Liver (tissue), 3 donors: Measurements from ENCODE around the gene POLD3.

ENCODE experiments used
- EGR1 ChIP-seq, 2 donors: IDR thresholded peaks; 2 replicates each; pipeline ENCODE4 v1.6.1; 2016 to 2018; ENCODE audit warnings: antibody characterized with exemption in 2 of 2, low read depth in 2 of 2
- FOXA1 ChIP-seq: IDR thresholded peaks from 2 replicates; pipeline ENCODE4 v1.6.1; 2016; ENCODE audit warnings: antibody characterized with exemption
- GABPA ChIP-seq, 2 donors: IDR thresholded peaks in 1 of 2; conservative IDR thresholded peaks in 1 of 2; 2 replicates each; pipeline ENCODE4 v1.6.1; 2016; ENCODE audit warnings: antibody characterized with exemption in 2 of 2, mild to moderate bottlenecking in 1 of 2, moderate library complexity in 1 of 2
- HNF4G ChIP-seq: IDR thresholded peaks from 2 replicates; pipeline ENCODE4 v1.6.1; 2016; ENCODE audit warnings: antibody characterized with exemption
- NR2F2 ChIP-seq: IDR thresholded peaks from 2 replicates; pipeline ENCODE4 v1.6.1; 2016; ENCODE audit warnings: antibody characterized with exemption
- RAD21 ChIP-seq, 2 donors: IDR thresholded peaks; 2 replicates each; pipeline ENCODE4 v1.6.1; 2016; ENCODE audit warnings: antibody characterized with exemption in 2 of 2, mild to moderate bottlenecking in 2 of 2
- TAF1 ChIP-seq: conservative IDR thresholded peaks from 2 replicates; pipeline ENCODE4 v1.6.1; 2016; ENCODE audit warnings: antibody characterized with exemption, mild to moderate bottlenecking
- YY1 ChIP-seq: IDR thresholded peaks from 2 replicates; pipeline ENCODE4 v1.6.1; 2016; ENCODE audit warnings: antibody characterized with exemption, mild to moderate bottlenecking
- TF ChIP-seq, protein P1 (sequence below): fragments of 150-350 bp; IDR thresholded peaks from 2 replicates; pipeline ENCODE4 v1.5.1; 2017; ENCODE audit warnings: improper control_type of control experiment, low read depth, low read length; ENCODE audit not compliant: missing input control
- TF ChIP-seq, protein P2 (sequence below): IDR thresholded peaks from 2 replicates; pipeline ENCODE4 v1.6.1; 2016; ENCODE audit warnings: antibody characterized with exemption
- TF ChIP-seq, protein P3 (sequence below): IDR thresholded peaks from 2 replicates; pipeline ENCODE4 v1.6.1; 2016; ENCODE audit warnings: antibody characterized with exemption
- donor health status: healthy.
- donor health status: healthy.

DNA sequence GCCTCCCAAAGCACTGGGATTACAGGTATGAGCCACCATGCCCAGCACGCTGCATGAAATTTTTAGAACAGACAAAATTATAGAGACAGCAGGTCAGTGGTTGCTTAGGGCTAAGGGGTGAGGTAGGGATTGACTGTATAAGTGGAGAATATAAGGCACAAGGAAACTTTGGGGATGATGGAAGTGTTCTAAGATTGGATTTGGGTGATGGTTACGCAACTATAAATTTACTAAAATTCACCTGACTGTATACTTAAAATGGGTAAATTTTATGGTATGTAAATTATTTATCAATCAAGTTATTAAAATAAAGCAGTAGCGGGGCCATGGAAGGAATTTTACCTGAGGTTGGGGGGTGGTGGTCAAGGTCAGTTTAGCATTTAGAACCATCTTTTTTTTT lies 16.4 kb upstream of the POLD3 start:
- TF ChIP-seq, protein P1, sequence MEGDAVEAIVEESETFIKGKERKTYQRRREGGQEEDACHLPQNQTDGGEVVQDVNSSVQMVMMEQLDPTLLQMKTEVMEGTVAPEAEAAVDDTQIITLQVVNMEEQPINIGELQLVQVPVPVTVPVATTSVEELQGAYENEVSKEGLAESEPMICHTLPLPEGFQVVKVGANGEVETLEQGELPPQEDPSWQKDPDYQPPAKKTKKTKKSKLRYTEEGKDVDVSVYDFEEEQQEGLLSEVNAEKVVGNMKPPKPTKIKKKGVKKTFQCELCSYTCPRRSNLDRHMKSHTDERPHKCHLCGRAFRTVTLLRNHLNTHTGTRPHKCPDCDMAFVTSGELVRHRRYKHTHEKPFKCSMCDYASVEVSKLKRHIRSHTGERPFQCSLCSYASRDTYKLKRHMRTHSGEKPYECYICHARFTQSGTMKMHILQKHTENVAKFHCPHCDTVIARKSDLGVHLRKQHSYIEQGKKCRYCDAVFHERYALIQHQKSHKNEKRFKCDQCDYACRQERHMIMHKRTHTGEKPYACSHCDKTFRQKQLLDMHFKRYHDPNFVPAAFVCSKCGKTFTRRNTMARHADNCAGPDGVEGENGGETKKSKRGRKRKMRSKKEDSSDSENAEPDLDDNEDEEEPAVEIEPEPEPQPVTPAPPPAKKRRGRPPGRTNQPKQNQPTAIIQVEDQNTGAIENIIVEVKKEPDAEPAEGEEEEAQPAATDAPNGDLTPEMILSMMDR, result no peak
- TF ChIP-seq RAD21 (IDR thresholded peaks at IDR 0.05) (no peak), TAF1 (no peak), EGR1 (IDR thresholded peaks at IDR 0.05; ENCODE audit: low read depth in 2 of 2) (no peak), FOXA1 (no peak), NR2F2 (no peak), YY1 (no peak), GABPA (IDR thresholded peaks at IDR 0.05 in 1 of 2, conservative IDR thresholded peaks at IDR 0.05 in 1 of 2) (no peak), HNF4G (no peak)
- TF ChIP-seq, protein P2, sequence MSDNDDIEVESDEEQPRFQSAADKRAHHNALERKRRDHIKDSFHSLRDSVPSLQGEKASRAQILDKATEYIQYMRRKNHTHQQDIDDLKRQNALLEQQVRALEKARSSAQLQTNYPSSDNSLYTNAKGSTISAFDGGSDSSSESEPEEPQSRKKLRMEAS, result no peak
- TF ChIP-seq, protein P3, sequence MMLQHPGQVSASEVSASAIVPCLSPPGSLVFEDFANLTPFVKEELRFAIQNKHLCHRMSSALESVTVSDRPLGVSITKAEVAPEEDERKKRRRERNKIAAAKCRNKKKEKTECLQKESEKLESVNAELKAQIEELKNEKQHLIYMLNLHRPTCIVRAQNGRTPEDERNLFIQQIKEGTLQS, result no peak
